ENCODE results near the gene IFIT2. TPM values are rescaled to one million over a fixed set of nuclear protein-coding genes. Genes with fewer than 3 reads are reported as not detected.

IFIT2 gene
- polyA plus RNA-seq, 3 donors = 9.7 to 25.2 (median 15.5) TPM

DNA sequence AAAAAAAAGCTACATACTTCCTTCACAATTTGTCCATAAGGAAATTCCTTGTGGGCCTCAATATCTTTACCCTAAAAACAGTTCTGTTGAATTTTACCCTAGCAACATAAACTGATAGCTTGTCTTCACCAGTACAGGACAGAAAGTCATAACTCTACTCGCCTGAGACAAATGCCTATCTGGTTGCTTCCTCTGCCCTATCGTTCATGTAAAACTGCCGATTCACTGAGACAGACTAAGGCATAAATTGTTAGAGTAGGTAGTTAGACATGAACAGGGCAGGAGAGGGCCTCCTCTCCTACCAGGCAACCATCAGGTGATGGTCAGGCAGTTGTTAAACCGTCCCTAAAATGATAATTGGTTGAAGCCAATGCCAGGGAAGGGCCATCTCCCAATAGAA, 51.0 kb downstream of the IFIT2 start:
- no peak overlapping the region for H3K9ac ChIP-seq (ENCODE audit: insufficient read depth, low read length, poor library complexity, severe bottlenecking)
- H3K36me3 ChIP-seq (replicated peaks in 1 of 2; ENCODE audit: control insufficient read depth in 1 of 2, insufficient read depth in 2 of 2, low read length in 2 of 2) = no peaks in the 10 kb centered on the region
- intact Hi-C loops (cut with micrococcal nuclease) = no loop called here
- Mint-ChIP-seq H3K9me3 (peaks cover 0 to 1% (median 0%) of the 10 kb centered on the region in 7 donors), H3K27me3 (ENCODE audit: low read depth in 3 of 3) (no peaks in the 10 kb centered on the region), H3K4me1 (peaks cover 44% of the 10 kb centered on the region), H3K36me3 (peaks cover 1 to 3% of the 10 kb centered on the region in 2 donors), H3K27ac (no peak overlapping the region), H3K4me3 (no peak overlapping the region)
- no CpG with 5 or more reads among the region's 4 CpGs for WGBS (ENCODE audit: insufficient coverage)
- H3K27ac ChIP-seq (ENCODE audit: low read depth in 1 of 2, low read length in 2 of 2) = no peak overlapping the region
- no peaks in the 10 kb centered on the region for H4K20me1 ChIP-seq (ENCODE audit: insufficient read depth, low read length)
- DNase-seq = no peak
- H3K79me2 ChIP-seq (ENCODE audit: insufficient read depth, low read length) = no peaks in the 10 kb centered on the region
- TF ChIP-seq, protein P1, sequence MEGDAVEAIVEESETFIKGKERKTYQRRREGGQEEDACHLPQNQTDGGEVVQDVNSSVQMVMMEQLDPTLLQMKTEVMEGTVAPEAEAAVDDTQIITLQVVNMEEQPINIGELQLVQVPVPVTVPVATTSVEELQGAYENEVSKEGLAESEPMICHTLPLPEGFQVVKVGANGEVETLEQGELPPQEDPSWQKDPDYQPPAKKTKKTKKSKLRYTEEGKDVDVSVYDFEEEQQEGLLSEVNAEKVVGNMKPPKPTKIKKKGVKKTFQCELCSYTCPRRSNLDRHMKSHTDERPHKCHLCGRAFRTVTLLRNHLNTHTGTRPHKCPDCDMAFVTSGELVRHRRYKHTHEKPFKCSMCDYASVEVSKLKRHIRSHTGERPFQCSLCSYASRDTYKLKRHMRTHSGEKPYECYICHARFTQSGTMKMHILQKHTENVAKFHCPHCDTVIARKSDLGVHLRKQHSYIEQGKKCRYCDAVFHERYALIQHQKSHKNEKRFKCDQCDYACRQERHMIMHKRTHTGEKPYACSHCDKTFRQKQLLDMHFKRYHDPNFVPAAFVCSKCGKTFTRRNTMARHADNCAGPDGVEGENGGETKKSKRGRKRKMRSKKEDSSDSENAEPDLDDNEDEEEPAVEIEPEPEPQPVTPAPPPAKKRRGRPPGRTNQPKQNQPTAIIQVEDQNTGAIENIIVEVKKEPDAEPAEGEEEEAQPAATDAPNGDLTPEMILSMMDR (IDR thresholded peaks at IDR 0.05) = no peak
- no peak overlapping the region for H3K4me3 ChIP-seq (replicated peaks in 1 of 3; ENCODE audit: low read depth in 2 of 3, low read length in 3 of 3)
- no peaks in the 10 kb centered on the region for H3K9me3 ChIP-seq (replicated peaks in 1 of 2; ENCODE audit: control insufficient read depth in 1 of 2, insufficient read depth in 1 of 2, low read length in 2 of 2)
- H3K4me1 ChIP-seq (ENCODE audit: control insufficient read depth in 1 of 2, insufficient read depth in 2 of 2, low read length in 2 of 2) = peaks cover 28 to 34% of the 10 kb centered on the region in 2 donors
- H3K4me2 ChIP-seq (replicated peaks; ENCODE audit: extremely low read depth, low read length, poor library complexity, severe bottlenecking) = no peak overlapping the region
- H3K27me3 ChIP-seq (ENCODE audit: control insufficient read depth in 2 of 2, insufficient read depth in 2 of 2, low read length in 2 of 2) = no peaks in the 10 kb centered on the region
- no peak overlapping the region for H2AFZ ChIP-seq (ENCODE audit: insufficient read depth, low read depth, low read length, poor library complexity, severe bottlenecking)

DNA sequence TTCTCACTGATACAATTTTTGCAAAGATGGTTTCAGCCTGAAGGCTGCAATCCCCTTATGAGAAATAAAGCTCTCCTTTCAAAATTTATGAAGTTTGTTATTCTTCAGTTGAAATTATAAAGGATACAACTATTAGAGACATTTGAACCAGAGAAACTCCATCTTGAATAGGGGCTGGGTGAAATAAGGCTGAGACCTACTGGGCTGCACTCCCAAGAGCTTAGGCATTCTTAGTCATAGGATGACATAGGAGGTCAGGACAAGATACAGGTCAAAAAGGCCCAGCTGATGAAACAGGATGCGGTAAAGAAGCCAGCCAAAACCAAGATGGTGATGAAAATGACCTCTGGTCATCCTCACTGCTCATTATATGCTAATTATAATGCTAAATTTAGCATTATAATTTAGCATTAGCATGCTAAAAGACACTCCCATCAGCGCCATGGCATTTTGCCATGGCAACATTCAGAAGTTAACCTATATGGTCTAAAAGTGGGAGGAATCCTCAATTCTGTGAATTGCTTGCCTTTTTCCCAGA, 53.6 kb downstream of the IFIT2 start:
- Histone ChIP-seq H3K27me3 (ENCODE audit: control insufficient read depth in 2 of 2, insufficient read depth in 2 of 2, low read length in 2 of 2) (no peaks in the 10 kb centered on the region), H3K27ac (ENCODE audit: low read depth in 1 of 2, low read length in 2 of 2) (no peak overlapping the region), H3K79me2 (ENCODE audit: insufficient read depth, low read length) (no peaks in the 10 kb centered on the region), H3K9me3 (replicated peaks in 1 of 2; ENCODE audit: control insufficient read depth in 1 of 2, insufficient read depth in 1 of 2, low read length in 2 of 2) (no peaks in the 10 kb centered on the region), H3K4me2 (replicated peaks; ENCODE audit: extremely low read depth, low read length, poor library complexity, severe bottlenecking) (no peak overlapping the region), H3K4me3 (replicated peaks in 1 of 3; ENCODE audit: low read depth in 2 of 3, low read length in 3 of 3) (no peak overlapping the region), H3K36me3 (replicated peaks in 1 of 2; ENCODE audit: control insufficient read depth in 1 of 2, insufficient read depth in 2 of 2, low read length in 2 of 2) (no peaks in the 10 kb centered on the region), H3K9ac (ENCODE audit: insufficient read depth, low read length, poor library complexity, severe bottlenecking) (no peak overlapping the region), H3K4me1 (ENCODE audit: control insufficient read depth in 1 of 2, insufficient read depth in 2 of 2, low read length in 2 of 2) (peaks cover 8 to 10% of the 10 kb centered on the region in 2 donors), H2AFZ (ENCODE audit: insufficient read depth, low read depth, low read length, poor library complexity, severe bottlenecking) (no peak overlapping the region), H4K20me1 (ENCODE audit: insufficient read depth, low read length) (no peaks in the 10 kb centered on the region)
- no CpG with 5 or more reads among the region's 2 CpGs for WGBS (ENCODE audit: insufficient coverage)
- H3K36me3 Mint-ChIP-seq = peaks cover 1 to 3% of the 10 kb centered on the region in 2 donors
- H3K4me1 Mint-ChIP-seq = peaks cover 19% of the 10 kb centered on the region
- peaks cover 0 to 1% (median 0%) of the 10 kb centered on the region in 7 donors for H3K9me3 Mint-ChIP-seq
- no peak overlapping the region for H3K4me3 Mint-ChIP-seq
- TF ChIP-seq, protein P1 (IDR thresholded peaks at IDR 0.05) = no peak
- intact Hi-C loops (cut with micrococcal nuclease) = no loop called here
- DNase-seq = peak in 1 of 3 donors; percentile 36
- no peak overlapping the region for H3K27ac Mint-ChIP-seq
- H3K27me3 Mint-ChIP-seq (ENCODE audit: low read depth in 3 of 3) = peaks cover 0 to 3% (median 0%) of the 10 kb centered on the region in 3 donors

Measured in CD14-positive monocyte (primary cell).